B cell (primary cell): ENCODE measurements around the gene DGKA. TPM values are rescaled to one million over a fixed set of nuclear protein-coding genes. Genes with fewer than 3 reads are reported as not detected.
"Not testable (repeated sequence)": the region's sequence is repeated elsewhere in the genome, so short reads cannot be mapped to it uniquely, and the experiment has no call there.

ENCODE experiments used
- ATAC-seq: fragments of 200-7000 bp; cut with Tn5 transposase; one replicate; pipeline ENCODE4 v1.10.0; 2021; ENCODE audit warnings: low read depth, mild to moderate bottlenecking, moderate number of reproducible peaks, moderate library complexity
- CTCF ChIA-PET: fragments of 350-600 bp; sonication (Branson Sonifier 250); formaldehyde crosslinking; loops from one replicate; lab custom pipeline; 2021; ENCODE audit warnings: antibody characterized with exemption, inconsistent platforms; lab: Charles Lee
- POLR2A ChIA-PET: fragments of 350-600 bp; sonication (Branson Sonifier 250); formaldehyde crosslinking; loops from one replicate; lab custom pipeline; 2021; ENCODE audit warnings: antibody characterized with exemption; lab: Charles Lee
- DNase-seq: peaks from one replicate; pipeline ENCODE4 v3.0.0; 2013
- H2AFZ ChIP-seq: 2 replicates; pipeline ENCODE4 v1.6.1; 2012; ENCODE audit warnings: mild to moderate bottlenecking, low read depth, low read length; ENCODE audit not compliant: insufficient read depth, poor library complexity, severe bottlenecking
- H3K27ac ChIP-seq, 2 donors: 1 replicate in 1 of 2; 2 replicates in 1 of 2; pipeline ENCODE4 v1.5.1; 2012 to 2013; ENCODE audit warnings: low read length in 2 of 2, mild to moderate bottlenecking in 2 of 2, moderate library complexity in 1 of 2
- H3K27me3 ChIP-seq, 4 experiments: fragments of 200-600 bp in 1 of 4; sonication (generic) in 1 of 4; replicated peaks in 1 of 4; 1 replicate in 2 of 4; 2 replicates in 2 of 4; pipeline versions ENCODE4 v1.6.1 to v1.7.0; 2013 to 2016; ENCODE audit warnings: low read length in 3 of 4, mild to moderate bottlenecking in 2 of 4, mixed read lengths in 1 of 4, moderate library complexity in 1 of 4; ENCODE audit not compliant: insufficient read depth in 4 of 4, control insufficient read depth in 3 of 4; ENCODE audit errors: control extremely low read depth in 1 of 4
- H3K36me3 ChIP-seq, 2 experiments: replicated peaks in 1 of 2; 1 replicate in 1 of 2; 2 replicates in 1 of 2; pipeline versions ENCODE4 v1.6.1 to v1.7.1; 2013; ENCODE audit warnings: low read length in 1 of 2; ENCODE audit not compliant: insufficient read depth in 2 of 2, control insufficient read depth in 1 of 2; ENCODE audit errors: control extremely low read depth in 1 of 2, extremely low read depth in 1 of 2
- H3K4me1 ChIP-seq, 2 donors: fragments of 200-600 bp in 1 of 2; sonication (generic) in 1 of 2; 1 replicate in 1 of 2; 2 replicates in 1 of 2; pipeline versions ENCODE4 v1.5.1 to v1.6.1; 2013 to 2017; ENCODE audit warnings: low read length in 2 of 2; ENCODE audit not compliant: control insufficient read depth in 2 of 2, insufficient read depth in 2 of 2
- H3K4me2 ChIP-seq: replicated peaks from 2 replicates; pipeline ENCODE3; 2012; ENCODE audit warnings: mild to moderate bottlenecking, low read depth, low read length; ENCODE audit not compliant: poor library complexity, severe bottlenecking
- H3K4me3 ChIP-seq, 5 experiments: fragments of 200-600 bp in 1 of 5; sonication (generic) in 1 of 5; 1 replicate in 3 of 5; 2 replicates in 2 of 5; pipeline versions ENCODE4 v1.5.1 to v1.7.0; 2011 to 2016; ENCODE audit warnings: low read length in 4 of 5, mild to moderate bottlenecking in 4 of 5, low read depth in 2 of 5, control low read depth in 1 of 5, moderate library complexity in 1 of 5; ENCODE audit not compliant: insufficient read depth in 1 of 5; ENCODE audit errors: control extremely low read depth in 1 of 5, extremely low read depth in 1 of 5
- H3K79me2 ChIP-seq: fragments of 200-600 bp; sonication (generic); one replicate; pipeline ENCODE4 v1.6.0; 2016; ENCODE audit warnings: low read length; ENCODE audit not compliant: control insufficient read depth, insufficient read depth
- H3K9ac ChIP-seq: fragments of 200-600 bp; sonication (generic); 2 replicates; pipeline ENCODE4 v1.6.1; 2017; ENCODE audit warnings: mild to moderate bottlenecking, low read length, moderate library complexity
- H3K9me3 ChIP-seq, 3 donors: one replicate each; pipeline versions ENCODE4 v1.6.1 to v1.7.1; 2013; ENCODE audit warnings: low read length in 2 of 3; ENCODE audit not compliant: control insufficient read depth in 2 of 3, insufficient read depth in 1 of 3; ENCODE audit errors: control extremely low read depth in 1 of 3
- H4K20me1 ChIP-seq: 2 replicates; pipeline ENCODE4 v1.6.0; 2012; ENCODE audit warnings: mild to moderate bottlenecking, low read length; ENCODE audit not compliant: insufficient read depth, control insufficient read depth, poor library complexity, severe bottlenecking
- H3K27ac Mint-ChIP-seq: one replicate; pipeline ENCODE4 v1.8.0; 2021; ENCODE audit warnings: mixed read lengths
- H3K27me3 Mint-ChIP-seq: one replicate; pipeline ENCODE4 v1.8.0; 2021; ENCODE audit warnings: mixed read lengths
- H3K4me1 Mint-ChIP-seq: one replicate; pipeline ENCODE4 v1.8.0; 2021; ENCODE audit warnings: mixed read lengths
- H3K4me3 Mint-ChIP-seq: one replicate; pipeline ENCODE4 v1.8.0; 2021; ENCODE audit warnings: mixed read lengths
- H3K9me3 Mint-ChIP-seq: one replicate; pipeline ENCODE4 v1.8.0; 2022; ENCODE audit warnings: mixed read lengths; ENCODE audit not compliant: insufficient read depth
- EZH2 ChIP-seq: IDR thresholded peaks from 2 replicates; pipeline ENCODE4 v1.6.1; 2012; ENCODE audit warnings: borderline replicate concordance, low read depth, mild to moderate bottlenecking, moderate library complexity, low read length; ENCODE audit not compliant: insufficient read depth, poor library complexity, severe bottlenecking
- WGBS: methylation state at CpG from one replicate; pipeline ENCODE4 v1.1.5; 2013; ENCODE audit warnings: missing lambda C conversion rate; ENCODE audit not compliant: insufficient coverage; 5-methylcytosine and 5-hydroxymethylcytosine counted together
- intact Hi-C: fragments of 100-400 bp; cut with micrococcal nuclease; formaldehyde crosslinking; loops from one replicate; pipeline ENCODE4 v1.10.0; 2022
- polyA plus RNA-seq: library from polyadenylated mRNA; depleted of rRNA; stranded (reverse); fragments of >200 nt; gene quantifications from 2 replicates; pipeline ENCODE4 v1.2.3, GENCODE V29; 2012
- total RNA-seq, 2 donors: library from RNA; stranded (reverse); fragments of 120-200 nt in 1 of 2; gene quantifications; 1 replicate in 1 of 2; 2 replicates in 1 of 2; pipeline versions ENCODE4 v1.2.3 to v1.2.4, GENCODE V29; 2013 to 2022
- TF ChIP-seq, protein P1 (sequence below): fragments of 200-600 bp; IDR thresholded peaks from one replicate; pipeline ENCODE4 v1.8.0; 2022; ENCODE audit warnings: antibody characterized with exemption, mild to moderate bottlenecking

The DGKA gene
- total and polyA plus RNA-seq, 2 donors (not counting 1 experiment from before 2014, with no cell fraction given), result 238 to 269 TPM

DNA sequence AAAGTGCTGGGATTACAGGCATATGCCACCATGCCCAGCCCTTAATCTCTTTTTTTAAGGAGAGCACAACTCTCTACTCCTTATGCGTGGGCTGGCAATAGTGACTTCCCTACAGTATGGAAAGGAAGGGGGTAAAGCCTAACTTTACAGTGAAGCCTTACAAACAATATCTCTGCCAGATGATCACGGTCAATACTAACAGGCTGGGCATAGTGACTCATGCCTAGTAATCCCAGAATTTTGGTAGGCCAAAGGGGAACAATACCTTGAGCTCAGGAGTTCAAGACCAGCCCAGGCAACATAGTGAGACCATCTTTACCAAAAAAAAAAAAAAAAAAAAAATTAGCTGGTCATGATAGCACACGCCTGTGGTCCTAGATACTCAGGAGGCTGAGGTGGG lies 8.8 kb upstream of the DGKA start:
- ATAC-seq (no peak), DNase-seq (no peak)
- no peak overlapping the region for H3K27ac ChIP-seq
- no peaks in the 10 kb centered on the region for H3K27me3 ChIP-seq
- ChIA-PET CTCF (interaction anchor here (1.0 to 2.3 kb wide), 2 partner anchors 10 to 18 kb away, joined by 3 to 7 read pairs; no protein-coding TSS in a partner anchor), POLR2A (no interaction called here)
- H3K4me3 ChIP-seq, result no peak overlapping the region
- H3K9me3 Mint-ChIP-seq, result no peaks in the 10 kb centered on the region
- H3K27me3 Mint-ChIP-seq, result no peaks in the 10 kb centered on the region
- intact Hi-C loops, result loop anchor here (10.0 kb wide), 1 partner anchor 277 kb away; no protein-coding TSS in a partner anchor
- no peak overlapping the region for H3K4me3 Mint-ChIP-seq
- H3K27ac Mint-ChIP-seq, result no peak overlapping the region
- peaks cover 30% of the 10 kb centered on the region for H3K4me1 Mint-ChIP-seq
- H4K20me1 ChIP-seq, result peaks cover 10% of the 10 kb centered on the region
- peaks cover 1 to 27% of the 10 kb centered on the region in 2 experiments for H3K36me3 ChIP-seq
- no peak overlapping the region for H3K4me2 ChIP-seq
- peaks cover 6 to 7% of the 10 kb centered on the region in 2 donors for H3K4me1 ChIP-seq
- no peak for TF ChIP-seq EZH2
- TF ChIP-seq, protein P1, sequence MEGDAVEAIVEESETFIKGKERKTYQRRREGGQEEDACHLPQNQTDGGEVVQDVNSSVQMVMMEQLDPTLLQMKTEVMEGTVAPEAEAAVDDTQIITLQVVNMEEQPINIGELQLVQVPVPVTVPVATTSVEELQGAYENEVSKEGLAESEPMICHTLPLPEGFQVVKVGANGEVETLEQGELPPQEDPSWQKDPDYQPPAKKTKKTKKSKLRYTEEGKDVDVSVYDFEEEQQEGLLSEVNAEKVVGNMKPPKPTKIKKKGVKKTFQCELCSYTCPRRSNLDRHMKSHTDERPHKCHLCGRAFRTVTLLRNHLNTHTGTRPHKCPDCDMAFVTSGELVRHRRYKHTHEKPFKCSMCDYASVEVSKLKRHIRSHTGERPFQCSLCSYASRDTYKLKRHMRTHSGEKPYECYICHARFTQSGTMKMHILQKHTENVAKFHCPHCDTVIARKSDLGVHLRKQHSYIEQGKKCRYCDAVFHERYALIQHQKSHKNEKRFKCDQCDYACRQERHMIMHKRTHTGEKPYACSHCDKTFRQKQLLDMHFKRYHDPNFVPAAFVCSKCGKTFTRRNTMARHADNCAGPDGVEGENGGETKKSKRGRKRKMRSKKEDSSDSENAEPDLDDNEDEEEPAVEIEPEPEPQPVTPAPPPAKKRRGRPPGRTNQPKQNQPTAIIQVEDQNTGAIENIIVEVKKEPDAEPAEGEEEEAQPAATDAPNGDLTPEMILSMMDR, result no peak
- H3K79me2 ChIP-seq, result peaks cover 84% of the 10 kb centered on the region
- H3K9me3 ChIP-seq, result no peaks in the 10 kb centered on the region
- no peak overlapping the region for H3K9ac ChIP-seq
- H2AFZ ChIP-seq, result no peak overlapping the region
- WGBS, result no CpG with 5 or more reads among the region's 3 CpGs

DNA sequence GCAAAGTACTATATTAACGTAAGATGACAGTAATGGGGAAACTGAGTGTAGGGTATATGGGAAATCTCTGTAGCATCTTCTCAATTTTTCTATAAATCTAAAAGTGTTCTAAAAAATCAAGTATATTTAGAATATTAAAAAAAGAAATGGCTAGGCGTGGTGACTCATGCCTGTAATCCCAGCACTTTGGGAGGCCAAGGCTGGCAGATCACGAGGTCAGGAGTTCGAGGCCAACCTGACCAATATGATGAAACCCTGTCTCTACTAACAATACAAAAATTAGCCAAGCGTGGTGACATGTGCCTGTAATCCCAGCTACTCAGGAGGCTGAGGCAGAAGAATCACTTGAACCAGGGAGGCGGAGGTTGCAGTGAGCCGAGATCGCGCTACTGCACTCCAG lies 7.3 kb upstream of the DGKA start:
- DNase-seq, H3K9me3 Mint-ChIP-seq, H3K4me3 ChIP-seq, H3K4me3 Mint-ChIP-seq, H3K9ac ChIP-seq, H3K27me3 Mint-ChIP-seq, ATAC-seq, H2AFZ ChIP-seq, H3K27ac Mint-ChIP-seq, H3K27ac ChIP-seq, POLR2A ChIA-PET, H3K9me3 ChIP-seq, H3K4me2 ChIP-seq, H3K27me3 ChIP-seq: not testable (repeated sequence)
- Histone ChIP-seq H4K20me1 (peaks cover 10% of the 10 kb centered on the region), H3K4me1 (peaks cover 7 to 16% of the 10 kb centered on the region in 2 donors), H3K36me3 (peaks cover 1 to 27% of the 10 kb centered on the region in 2 experiments), H3K79me2 (peaks cover 73% of the 10 kb centered on the region)
- WGBS, result 98% methylated on average over 4 of the region's 9 CpGs
- peaks cover 33% of the 10 kb centered on the region for H3K4me1 Mint-ChIP-seq
- CTCF ChIA-PET, result interaction anchor here (0.7 to 5.2 kb wide), 3 partner anchors 17 to 186 kb away, joined by 3 to 49 read pairs (median 7); no protein-coding TSS in a partner anchor
- intact Hi-C loops, result loop anchor here (10.0 kb wide), 1 partner anchor 279 kb away; no protein-coding TSS in a partner anchor
